Osteoblast (primary cell): ENCODE data around the gene PTCHD4. TPM values are rescaled to one million over a fixed set of nuclear protein-coding genes. Genes with fewer than 3 reads are reported as not detected.

Source experiments
- DNase-seq: peaks from one replicate; pipeline ENCODE4 v3.0.0; 2011; ENCODE audit warnings: low spot score, mixed read lengths; ENCODE audit not compliant: insufficient read length; ENCODE audit errors: missing footprints
- H2AFZ ChIP-seq: 2 replicates; pipeline ENCODE4 v1.6.0; 2011; ENCODE audit warnings: mild to moderate bottlenecking, low read length
- H3K27ac ChIP-seq: 2 replicates; pipeline ENCODE4 v1.5.1; 2011; ENCODE audit warnings: mild to moderate bottlenecking, low read depth, low read length, moderate library complexity
- H3K27me3 ChIP-seq: 2 replicates; pipeline ENCODE4 v1.6.0; 2012; ENCODE audit warnings: mild to moderate bottlenecking, control low read depth, inconsistent platforms, low read length, moderate library complexity; ENCODE audit not compliant: insufficient read depth
- H3K36me3 ChIP-seq: 2 replicates; pipeline ENCODE4 v1.5.1; 2011; ENCODE audit warnings: mild to moderate bottlenecking, low read length, control low read depth, moderate library complexity; ENCODE audit not compliant: insufficient read depth
- H3K4me1 ChIP-seq: 2 replicates; pipeline ENCODE4 v1.5.1; 2011; ENCODE audit warnings: mild to moderate bottlenecking, low read length, control low read depth, moderate library complexity; ENCODE audit not compliant: insufficient read depth
- H3K4me2 ChIP-seq: 2 replicates; pipeline ENCODE4 v1.6.0; 2011; ENCODE audit warnings: mild to moderate bottlenecking, low read length; ENCODE audit not compliant: insufficient read depth
- H3K4me3 ChIP-seq: fragments of 200-600 bp; sonication (generic); 3 replicates; pipeline ENCODE4 v1.5.1; 2012; ENCODE audit warnings: mild to moderate bottlenecking, low read length, inconsistent platforms; ENCODE audit not compliant: insufficient read depth
- H3K79me2 ChIP-seq: 2 replicates; pipeline ENCODE4 v1.6.0; 2012; ENCODE audit warnings: mild to moderate bottlenecking, low read length, control low read depth, inconsistent platforms; ENCODE audit not compliant: insufficient read depth
- H3K9me3 ChIP-seq: 2 replicates; pipeline ENCODE4 v1.5.1; 2011; ENCODE audit warnings: low read depth, low read length, control low read depth
- H4K20me1 ChIP-seq: 2 replicates; pipeline ENCODE4 v1.6.0; 2012; ENCODE audit warnings: mild to moderate bottlenecking, low read length, control low read depth; ENCODE audit not compliant: insufficient read depth
- CTCF ChIP-seq: IDR thresholded peaks from 2 replicates; pipeline ENCODE4 v1.5.1; 2011; ENCODE audit warnings: mild to moderate bottlenecking, low read depth, low read length, moderate library complexity; ENCODE audit errors: extremely low read depth
- total RNA-seq: library from RNA; depleted of rRNA; stranded (reverse); fragments of >200 nt; gene quantifications from 2 replicates; pipeline ENCODE4 v1.2.3, GENCODE V29; 2012

The PTCHD4 gene
- total RNA-seq, 1 donor: 6.5 TPM

DNA sequence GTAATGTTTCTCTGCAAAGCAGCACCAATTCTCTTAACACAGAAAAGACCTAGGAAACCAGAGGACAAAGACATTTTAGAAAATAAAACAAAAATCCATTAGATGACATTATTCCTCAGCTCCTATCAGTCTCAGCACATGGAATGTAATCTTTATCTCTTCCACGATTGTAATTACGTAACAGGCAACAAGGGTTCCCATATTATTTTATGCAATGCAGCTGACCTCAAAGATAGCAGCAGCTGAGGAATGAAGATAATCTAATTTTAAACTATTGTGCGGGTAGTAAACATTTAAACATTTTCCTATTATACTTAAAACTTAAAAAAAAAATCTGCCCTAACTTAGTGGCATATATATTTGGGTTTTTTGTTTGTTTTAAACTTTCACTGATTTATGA lies 33.0 kb upstream of the PTCHD4 start:
- TF ChIP-seq CTCF: no peak
- Histone ChIP-seq H3K79me2 (no peaks in the 10 kb centered on the region), H3K36me3 (no peaks in the 10 kb centered on the region), H3K27ac (no peak overlapping the region), H3K27me3 (no peaks in the 10 kb centered on the region), H2AFZ (no peak overlapping the region), H3K4me2 (no peak overlapping the region), H3K4me3 (no peak overlapping the region), H4K20me1 (no peaks in the 10 kb centered on the region), H3K9me3 (no peaks in the 10 kb centered on the region), H3K4me1 (no peaks in the 10 kb centered on the region)
- peak; percentile 36 for DNase-seq

DNA sequence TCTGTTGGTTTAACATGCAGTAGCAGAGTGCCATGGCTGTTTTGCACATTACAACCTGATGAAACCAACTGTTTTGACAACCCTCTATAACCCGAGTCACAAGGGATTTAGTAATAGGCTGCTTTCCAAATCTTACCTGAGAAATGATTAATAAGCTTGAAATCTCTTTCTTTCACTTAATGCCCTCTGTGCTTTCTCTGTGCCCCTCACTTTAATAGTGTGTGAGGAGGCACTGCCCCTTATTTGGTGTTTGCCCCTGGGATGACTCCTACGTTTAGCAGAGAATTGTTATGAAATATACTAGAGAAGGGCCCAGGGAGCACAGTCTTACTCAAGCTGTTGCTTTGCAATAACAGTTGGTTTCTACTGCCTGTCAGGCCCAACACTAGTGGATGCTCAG lies 31.0 kb upstream of the PTCHD4 start:
- Histone ChIP-seq H2AFZ (no peak overlapping the region), H3K4me3 (no peak overlapping the region), H3K4me2 (no peak overlapping the region), H3K36me3 (no peaks in the 10 kb centered on the region), H3K9me3 (no peaks in the 10 kb centered on the region), H3K27ac (no peak overlapping the region), H3K79me2 (no peaks in the 10 kb centered on the region), H3K4me1 (no peaks in the 10 kb centered on the region), H3K27me3 (no peaks in the 10 kb centered on the region), H4K20me1 (no peaks in the 10 kb centered on the region)
- DNase-seq: no peak
- TF ChIP-seq CTCF: no peak

GRCh38 chr6:48139818-48140614 lies 29.0 kb upstream of the PTCHD4 start:
- no peak overlapping the region for H3K4me3 ChIP-seq
- H3K36me3 ChIP-seq: no peaks in the 10 kb centered on the region
- H2AFZ ChIP-seq: no peak overlapping the region
- peaks cover 4% of the 10 kb centered on the region for H3K4me1 ChIP-seq
- DNase-seq: no peak
- H4K20me1 ChIP-seq: no peaks in the 10 kb centered on the region
- no peaks in the 10 kb centered on the region for H3K27me3 ChIP-seq
- no peak for TF ChIP-seq CTCF
- H3K4me2 ChIP-seq: no peak overlapping the region
- H3K79me2 ChIP-seq: no peaks in the 10 kb centered on the region
- no peak overlapping the region for H3K27ac ChIP-seq
- no peaks in the 10 kb centered on the region for H3K9me3 ChIP-seq

GRCh38 chr6:48136856-48137255 lies 25.9 kb upstream of the PTCHD4 start:
- no peak for TF ChIP-seq CTCF

More at GRCh38 chr6:48136856-48137255, 25.9 kb upstream of the PTCHD4 start:
- Histone ChIP-seq H2AFZ (no peak overlapping the region), H3K36me3 (no peaks in the 10 kb centered on the region), H3K27ac (no peak overlapping the region), H4K20me1 (no peaks in the 10 kb centered on the region), H3K9me3 (no peaks in the 10 kb centered on the region), H3K79me2 (no peaks in the 10 kb centered on the region), H3K27me3 (no peaks in the 10 kb centered on the region), H3K4me3 (no peak overlapping the region), H3K4me1 (peaks cover 4% of the 10 kb centered on the region), H3K4me2 (no peak overlapping the region)
- DNase-seq: no peak
